Skin epidermis (tissue), 12 donors: Measurements from ENCODE around the gene AIRE.
"Not testable (repeated sequence)": the region's sequence is repeated elsewhere in the genome, so short reads cannot be mapped to it uniquely, and the experiment has no call there.

Experiments
- H3K27ac ChIP-seq, 21 experiments: fragments of 200-600 bp; sonication (generic) in 11 of 21; one replicate each; pipeline ENCODE4 v1.5.0; 2020; ENCODE audit warnings: mild to moderate bottlenecking in 3 of 21, inconsistent platforms in 2 of 21, moderate library complexity in 2 of 21
- H3K4me3 ChIP-seq, 7 experiments: fragments of 200-600 bp; sonication (generic) in 2 of 7; one replicate each; pipeline ENCODE4 v1.5.0; 2020; ENCODE audit warnings: inconsistent platforms in 2 of 7, mild to moderate bottlenecking in 2 of 7, moderate library complexity in 1 of 7

The AIRE gene

GRCh38 chr21:44263768-44264167, 21.9 kb upstream of the AIRE start:
- H3K4me3 ChIP-seq, result no peak overlapping the region
- no peak overlapping the region for H3K27ac ChIP-seq

DNA sequence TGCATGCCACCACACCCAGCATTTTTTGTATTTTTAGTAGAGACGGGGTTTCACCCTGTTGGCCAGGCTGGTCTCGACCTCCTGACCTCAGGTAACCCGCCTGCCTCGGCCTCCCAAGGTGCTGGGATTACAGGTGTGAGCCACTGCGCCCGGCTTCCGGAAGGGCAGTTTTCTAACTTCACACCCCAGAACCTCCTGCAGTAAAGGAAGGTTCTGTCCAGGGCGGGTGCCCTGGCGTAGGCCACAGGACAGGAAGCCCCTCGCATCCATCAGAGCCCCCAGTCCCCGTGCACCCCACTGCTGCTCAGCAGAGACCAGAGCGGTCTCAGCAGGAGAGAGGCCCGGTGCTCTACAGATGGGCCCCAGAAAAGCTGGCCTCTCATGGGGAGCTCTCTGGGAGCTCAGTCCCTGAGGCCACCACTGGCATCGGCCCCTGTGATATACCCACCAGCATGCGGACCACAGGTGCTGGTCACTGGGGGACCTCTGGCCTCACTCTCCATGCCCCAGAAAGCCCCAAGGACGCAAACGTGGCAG, 19.9 kb upstream of the AIRE start:
- Histone ChIP-seq H3K27ac (no peak overlapping the region), H3K4me3 (no peak overlapping the region)

DNA sequence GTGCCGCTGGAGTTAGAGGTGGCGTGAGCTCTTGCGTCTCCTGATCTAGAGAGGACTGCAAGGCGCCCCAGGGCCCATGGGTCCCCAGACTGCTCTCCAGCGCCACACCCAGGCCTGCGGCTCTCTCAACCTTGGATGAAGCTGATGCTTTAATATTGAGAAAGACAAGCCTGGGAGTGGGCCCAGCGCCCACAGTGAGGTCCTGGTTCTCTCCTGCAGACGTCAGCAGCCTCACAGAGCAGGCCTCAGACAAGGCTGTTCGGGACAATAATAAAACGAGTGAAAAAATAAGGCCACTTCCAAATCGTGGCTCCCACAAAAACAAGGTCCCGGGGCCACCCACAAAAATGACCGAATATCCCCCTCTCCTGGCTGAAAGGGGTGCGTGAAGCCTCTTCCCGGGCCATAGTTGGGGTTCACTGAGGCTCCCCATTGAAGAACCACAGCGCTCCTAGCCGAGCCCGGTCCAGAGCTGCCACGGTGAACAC, 18.0 kb upstream of the AIRE start:
- Histone ChIP-seq H3K27ac (no peak overlapping the region), H3K4me3 (no peak overlapping the region)

- H3K27ac ChIP-seq, result no peak overlapping the region
- no peak overlapping the region for H3K4me3 ChIP-seq
These were observed 16.6 kb upstream of the AIRE start for GRCh38 chr21:44269090-44269489.

- no peak overlapping the region for H3K4me3 ChIP-seq
These were observed 14.0 kb upstream of the AIRE start for GRCh38 chr21:44271558-44272283.

GRCh38 chr21:44272284-44272858, 13.3 kb upstream of the AIRE start:
- H3K4me3 ChIP-seq, result no peak overlapping the region
- no peak overlapping the region for H3K27ac ChIP-seq

More at GRCh38 chr21:44271558-44272283, 14.0 kb upstream of the AIRE start:
- no peak overlapping the region for H3K27ac ChIP-seq

GRCh38 chr21:44273046-44273445, 12.6 kb upstream of the AIRE start:
- Histone ChIP-seq H3K27ac (no peak overlapping the region), H3K4me3 (no peak overlapping the region)

DNA sequence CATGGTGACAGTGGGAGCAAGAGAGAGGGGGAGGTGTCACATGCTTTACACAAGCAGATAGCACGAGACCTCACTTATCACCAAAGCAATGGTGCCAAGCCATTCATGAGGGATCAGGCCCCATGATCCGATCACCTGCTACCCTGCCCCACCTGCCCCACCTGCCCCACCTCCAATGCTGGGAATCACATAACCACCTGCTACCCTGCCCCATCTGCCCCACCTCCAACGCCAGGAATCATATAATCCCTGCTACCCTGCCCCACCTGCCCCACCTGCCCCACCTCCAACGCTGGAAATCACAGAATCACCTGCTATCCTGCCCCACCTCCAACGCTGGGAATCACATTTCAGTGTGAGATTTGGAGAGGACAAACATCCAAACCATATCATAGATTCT, 10.6 kb upstream of the AIRE start:
- H3K27ac ChIP-seq, result no peak overlapping the region
- H3K4me3 ChIP-seq, result no peak overlapping the region

GRCh38 chr21:44279354-44280260, 6.1 kb upstream of the AIRE start:
- Histone ChIP-seq H3K27ac (no peak overlapping the region), H3K4me3 (no peak overlapping the region)

DNA sequence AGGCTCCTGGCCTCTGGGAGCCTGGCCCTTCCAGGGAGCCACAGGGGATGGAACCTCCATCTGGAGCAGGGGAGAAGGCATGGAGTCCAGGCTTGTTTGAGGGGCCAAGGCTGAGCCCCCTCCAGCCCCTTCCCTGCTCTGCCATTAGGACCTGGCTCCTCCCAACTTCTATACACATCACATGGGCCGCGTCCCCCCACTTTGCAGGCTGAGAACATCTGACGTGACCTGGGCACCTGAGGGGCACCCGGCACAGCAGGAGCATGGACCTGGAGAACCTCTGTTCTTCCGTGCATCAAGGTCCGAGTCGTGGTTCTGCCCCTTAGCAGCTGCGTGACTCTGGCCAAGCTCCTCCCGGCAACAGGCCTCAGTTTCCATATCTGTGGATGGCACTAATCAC, 3.9 kb upstream of the AIRE start:
- no peak overlapping the region for H3K27ac ChIP-seq
- no peak overlapping the region for H3K4me3 ChIP-seq

DNA sequence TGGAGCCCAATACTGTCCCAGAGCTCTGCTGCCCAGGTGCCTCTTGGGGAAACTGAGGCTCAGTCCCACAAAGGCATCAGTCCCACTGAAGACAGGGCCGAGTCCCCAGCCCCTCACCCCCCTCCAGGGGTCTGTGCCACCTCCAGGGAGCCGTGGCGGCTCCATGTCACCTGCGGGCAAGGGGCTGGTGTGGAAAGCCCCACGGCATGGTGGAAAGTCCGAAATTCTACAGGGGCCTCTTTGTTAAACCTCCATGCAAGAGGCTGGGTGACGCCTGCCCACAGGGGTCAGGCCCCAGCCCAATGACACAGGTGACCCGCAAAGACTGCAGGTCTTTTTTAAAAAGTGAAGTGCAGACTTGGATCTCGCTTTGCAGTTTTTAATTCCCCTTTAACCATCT, 3.3 kb upstream of the AIRE start:
- H3K4me3 ChIP-seq, result no peak overlapping the region
- no peak overlapping the region for H3K27ac ChIP-seq

- not testable (repeated sequence) for H3K4me3 ChIP-seq, H3K27ac ChIP-seq
These were observed 2.4 kb upstream of the AIRE start for GRCh38 chr21:44283211-44283785.

GRCh38 chr21:44283948-44284347, 1.7 kb upstream of the AIRE start:
- no peak overlapping the region for H3K4me3 ChIP-seq
- no peak overlapping the region for H3K27ac ChIP-seq

GRCh38 chr21:44286086-44286715, 525 bp downstream of the AIRE start:
- Histone ChIP-seq H3K4me3 (no peak overlapping the region), H3K27ac (no peak overlapping the region)

DNA sequence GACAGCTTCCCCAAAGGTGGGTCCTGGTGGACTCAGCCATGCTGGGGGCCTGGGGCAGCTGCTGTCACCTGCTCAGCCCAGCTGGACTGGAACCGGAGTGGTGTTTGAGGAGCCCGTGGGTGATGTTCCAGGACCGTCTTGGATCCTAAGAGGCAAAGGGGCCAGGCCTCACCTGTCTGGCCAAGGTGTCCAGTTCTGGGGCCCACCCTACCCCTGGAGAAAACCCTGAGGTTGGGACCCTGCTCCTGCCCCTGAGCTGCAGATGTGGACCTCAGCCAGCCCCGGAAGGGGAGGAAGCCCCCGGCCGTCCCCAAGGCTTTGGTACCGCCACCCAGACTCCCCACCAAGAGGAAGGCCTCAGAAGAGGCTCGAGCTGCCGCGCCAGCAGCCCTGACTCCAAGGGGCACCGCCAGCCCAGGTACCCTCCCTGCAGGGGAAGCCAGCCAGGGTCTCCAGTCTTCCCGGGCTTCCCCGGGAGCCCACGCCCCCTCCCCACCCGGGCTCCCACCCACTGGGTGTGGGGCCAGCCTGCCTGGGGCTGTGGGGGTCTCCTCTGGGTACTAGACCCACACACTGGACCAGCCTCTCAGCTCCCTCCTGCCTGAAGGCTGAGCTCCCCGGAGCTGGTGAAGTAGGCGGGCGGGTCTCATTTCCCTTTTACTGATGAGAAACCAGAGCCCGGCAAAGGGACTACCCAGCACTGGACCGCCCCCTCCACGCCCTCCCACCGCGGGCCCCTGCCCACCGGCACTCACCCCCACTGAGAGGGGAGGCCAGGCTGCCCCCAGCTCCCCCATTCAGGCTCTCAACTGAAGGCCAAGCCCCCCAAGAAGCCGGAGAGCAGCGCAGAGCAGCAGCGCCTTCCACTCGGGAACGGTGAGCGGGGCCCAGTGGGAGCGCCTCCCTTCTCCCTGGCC, 1.3 kb downstream of the AIRE start:
- no peak overlapping the region for H3K4me3 ChIP-seq
- H3K27ac ChIP-seq, result no peak overlapping the region

DNA sequence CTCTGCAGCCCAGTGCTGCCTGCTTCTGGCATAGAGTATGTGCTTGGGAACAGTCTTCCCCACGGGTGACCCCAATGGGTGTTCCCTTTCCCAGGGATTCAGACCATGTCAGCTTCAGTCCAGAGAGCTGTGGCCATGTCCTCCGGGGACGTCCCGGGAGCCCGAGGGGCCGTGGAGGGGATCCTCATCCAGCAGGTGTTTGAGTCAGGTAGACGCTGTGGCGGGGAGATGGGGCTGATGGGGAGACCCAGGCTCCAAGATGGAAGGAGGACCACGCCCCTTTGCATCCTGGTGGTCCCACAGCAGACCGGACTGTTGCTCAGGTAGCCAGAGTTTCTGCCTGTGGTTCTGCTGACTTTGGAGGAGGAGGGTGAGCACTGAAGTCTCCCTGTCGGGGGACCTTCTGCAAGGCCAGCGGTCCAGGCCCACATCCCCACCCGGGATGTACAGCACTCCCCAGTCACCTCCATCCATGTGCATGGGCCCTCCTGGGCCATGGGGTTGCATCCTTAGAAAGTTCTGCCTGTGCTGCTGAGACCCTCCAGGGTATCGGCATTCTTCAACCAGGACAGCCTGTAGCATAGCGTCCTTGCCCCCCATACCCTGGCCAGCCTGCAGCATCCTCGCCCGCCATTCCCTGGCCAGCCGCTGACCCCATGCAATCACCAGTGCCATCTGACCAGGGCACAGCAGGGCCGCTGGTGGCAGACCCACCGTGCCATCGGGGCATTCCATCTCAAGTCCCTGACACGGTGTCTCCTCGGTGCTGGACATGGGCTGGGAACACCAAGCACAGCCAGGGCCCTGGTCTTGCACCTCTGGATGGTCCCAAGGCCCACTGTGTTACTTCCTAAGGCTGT, 2.8 kb downstream of the AIRE start:
- Histone ChIP-seq H3K27ac (no peak overlapping the region), H3K4me3 (no peak overlapping the region)

- Histone ChIP-seq H3K4me3 (no peak overlapping the region), H3K27ac (no peak overlapping the region)
These were observed 3.8 kb downstream of the AIRE start for GRCh38 chr21:44289381-44290010.
